Inflammatory macrophage treated with lipopolysaccharide for 1 hour (primary cell): ENCODE data around the gene BBIP1.

ENCODE experiments used
- DNase-seq, 2 donors: peaks; one replicate each; pipeline ENCODE4 v3.0.0-alpha.2; 2020 to 2022

The BBIP1 gene

GRCh38 chr10:110918643-110919348 lies at the start of gene BBIP1:
BBIP1 (minus strand) TSS chr10:110919180; CDS start chr10:110918157, 1,023 bp downstream.
- DNase-seq = peak; percentile 99 to 100

- no peak for DNase-seq
These were observed 48.7 kb upstream of the BBIP1 start for GRCh38 chr10:110967645-110968044.

DNA sequence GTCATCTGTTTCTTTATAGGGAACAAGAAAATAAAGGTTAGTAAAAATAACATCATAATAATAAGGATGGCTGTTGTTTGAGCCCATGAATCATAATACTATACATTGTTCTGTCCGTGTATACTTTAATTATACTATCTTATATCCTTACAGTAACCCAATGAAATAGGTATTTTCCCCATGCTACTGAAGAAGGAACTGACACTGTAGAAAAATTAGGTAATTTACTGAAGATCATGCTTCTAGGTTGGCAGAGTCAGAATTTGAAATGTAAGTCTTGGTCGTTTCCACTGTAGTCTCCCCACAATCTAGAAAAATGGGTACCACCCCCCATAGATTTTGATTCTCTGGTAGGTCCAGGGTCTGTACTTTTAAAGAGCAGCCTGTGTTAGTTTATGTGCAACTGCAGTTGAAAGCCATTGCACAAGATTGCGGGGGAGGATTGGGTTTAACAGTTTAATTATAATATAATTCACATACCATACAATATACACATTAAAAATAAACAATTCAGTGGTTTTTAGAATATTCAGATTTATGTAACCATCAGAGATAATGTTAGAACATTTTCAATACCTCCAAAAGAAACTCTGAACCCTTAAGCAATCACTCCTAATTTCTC lies 48.1 kb upstream of the BBIP1 start:
- peak; percentile 14 to 18 for DNase-seq

- no peak for DNase-seq
These were observed 47.2 kb upstream of the BBIP1 start for GRCh38 chr10:110966146-110966545.

DNA sequence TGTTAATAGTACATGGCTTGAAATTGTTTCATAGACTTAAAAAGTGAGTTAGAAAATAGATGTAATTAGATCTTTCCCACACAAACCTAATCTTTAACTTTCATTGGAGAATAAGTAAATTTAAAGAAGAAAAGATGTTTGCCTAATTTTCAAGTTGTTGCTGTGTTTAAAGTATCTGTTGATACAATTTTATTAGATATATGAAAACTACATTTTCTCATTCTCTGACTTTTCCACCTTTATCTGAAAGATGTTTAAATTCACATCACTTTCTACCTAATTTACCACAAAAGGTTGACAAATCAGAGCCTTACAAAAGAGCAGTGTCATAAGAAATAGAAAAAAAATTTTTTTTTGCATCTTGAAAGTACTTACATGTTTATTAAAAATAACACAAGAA lies 46.2 kb upstream of the BBIP1 start:
- no peak for DNase-seq

DNA sequence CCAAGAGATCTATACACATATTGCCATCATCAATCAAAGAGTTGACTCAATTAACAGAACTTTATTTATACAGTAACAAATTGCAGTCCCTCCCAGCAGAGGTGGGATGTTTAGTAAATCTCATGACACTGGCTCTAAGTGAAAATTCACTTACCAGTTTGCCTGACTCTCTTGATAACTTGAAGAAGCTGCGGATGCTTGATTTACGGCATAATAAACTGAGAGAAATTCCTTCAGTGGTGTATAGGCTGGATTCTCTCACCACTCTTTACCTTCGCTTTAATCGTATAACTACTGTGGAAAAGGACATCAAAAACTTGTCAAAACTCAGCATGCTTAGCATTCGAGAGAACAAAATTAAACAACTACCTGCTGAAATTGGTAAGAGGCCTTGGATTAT lies 45.7 kb upstream of the BBIP1 start:
- no peak for DNase-seq

GRCh38 chr10:110963162-110963561 lies 44.2 kb upstream of the BBIP1 start:
- no peak for DNase-seq

DNA sequence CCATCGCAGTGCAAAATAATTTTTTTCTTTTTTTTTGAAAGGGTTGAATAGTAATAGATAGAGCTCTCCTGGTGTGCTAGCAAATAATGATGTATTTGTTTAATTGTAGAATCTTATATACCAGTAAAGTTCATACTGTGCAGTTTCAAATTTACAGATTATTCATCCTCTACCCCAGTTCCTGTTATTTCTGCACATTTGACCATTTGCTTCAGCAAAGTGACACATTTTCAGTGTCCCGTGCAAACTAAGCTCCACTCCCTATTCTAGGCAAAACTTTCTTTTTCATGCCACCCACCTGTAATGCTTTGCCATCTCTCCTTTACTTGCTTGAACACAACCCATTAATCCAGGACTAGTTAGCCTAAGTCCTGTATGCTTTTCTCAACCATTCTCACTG lies 43.5 kb upstream of the BBIP1 start:
- DNase-seq = no peak

- DNase-seq = no peak
These were observed 41.3 kb upstream of the BBIP1 start for GRCh38 chr10:110960333-110960712.

GRCh38 chr10:110959379-110960332 lies 40.7 kb upstream of the BBIP1 start:
- DNase-seq = no peak

GRCh38 chr10:110957606-110958005 lies 38.6 kb upstream of the BBIP1 start:
- no peak for DNase-seq

DNA sequence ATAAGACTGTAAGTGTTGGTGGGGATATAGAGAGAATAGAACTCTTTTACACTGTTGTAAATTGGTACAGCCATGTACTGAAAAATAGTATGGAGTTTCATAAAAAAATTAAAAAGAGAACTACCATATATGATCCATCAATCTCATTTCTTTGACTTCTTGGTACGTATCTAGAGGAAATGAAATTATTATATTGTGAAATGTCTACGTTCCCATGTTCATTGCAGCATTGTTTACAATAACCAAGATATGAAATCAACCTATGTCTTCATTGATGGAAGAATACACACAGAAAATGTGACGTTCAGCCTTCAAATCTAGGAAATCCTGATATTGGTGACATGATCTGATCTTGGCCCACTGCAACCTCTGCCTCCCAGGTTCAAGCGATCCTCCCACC lies 32.4 kb upstream of the BBIP1 start:
- DNase-seq = peak in 1 of 2 donors; percentile 38

- no peak for DNase-seq
These were observed 28.1 kb upstream of the BBIP1 start for GRCh38 chr10:110947061-110947595.

GRCh38 chr10:110946496-110946895 lies 27.5 kb upstream of the BBIP1 start:
- DNase-seq = no peak

DNA sequence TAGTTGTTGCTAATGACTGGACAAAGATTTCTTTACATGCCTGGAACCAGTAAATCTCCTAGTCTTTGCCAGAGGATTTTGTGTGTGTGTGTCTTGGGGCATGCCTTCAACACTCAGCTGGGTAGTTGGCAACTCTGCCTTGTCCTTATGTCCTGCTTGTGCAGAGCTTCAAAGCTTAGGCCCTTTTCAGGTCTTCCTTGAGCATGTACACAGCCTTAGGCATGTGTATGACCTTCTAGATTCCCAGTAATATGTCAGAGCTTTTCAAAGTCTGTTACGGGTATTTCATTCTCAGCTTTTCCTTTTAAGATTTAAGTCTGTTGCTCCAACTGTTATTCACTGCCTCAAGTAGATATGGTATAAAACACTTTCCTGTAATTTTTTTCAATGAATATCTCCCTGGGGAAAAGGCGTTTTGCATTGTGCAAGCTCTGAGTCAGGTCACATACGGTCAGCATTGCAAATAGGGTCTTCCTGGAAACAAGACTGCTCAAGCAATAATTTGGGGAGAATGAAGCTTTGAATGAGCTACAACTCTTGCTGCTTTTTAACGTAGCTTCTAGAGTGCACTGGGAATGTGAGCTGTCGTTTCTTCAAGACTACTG lies 25.9 kb upstream of the BBIP1 start:
- peak in 1 of 2 donors; percentile 5 for DNase-seq

GRCh38 chr10:110939419-110939818 lies 20.4 kb upstream of the BBIP1 start:
- DNase-seq = no peak

- DNase-seq = no peak
These were observed 17.8 kb upstream of the BBIP1 start for GRCh38 chr10:110936757-110937156.

DNA sequence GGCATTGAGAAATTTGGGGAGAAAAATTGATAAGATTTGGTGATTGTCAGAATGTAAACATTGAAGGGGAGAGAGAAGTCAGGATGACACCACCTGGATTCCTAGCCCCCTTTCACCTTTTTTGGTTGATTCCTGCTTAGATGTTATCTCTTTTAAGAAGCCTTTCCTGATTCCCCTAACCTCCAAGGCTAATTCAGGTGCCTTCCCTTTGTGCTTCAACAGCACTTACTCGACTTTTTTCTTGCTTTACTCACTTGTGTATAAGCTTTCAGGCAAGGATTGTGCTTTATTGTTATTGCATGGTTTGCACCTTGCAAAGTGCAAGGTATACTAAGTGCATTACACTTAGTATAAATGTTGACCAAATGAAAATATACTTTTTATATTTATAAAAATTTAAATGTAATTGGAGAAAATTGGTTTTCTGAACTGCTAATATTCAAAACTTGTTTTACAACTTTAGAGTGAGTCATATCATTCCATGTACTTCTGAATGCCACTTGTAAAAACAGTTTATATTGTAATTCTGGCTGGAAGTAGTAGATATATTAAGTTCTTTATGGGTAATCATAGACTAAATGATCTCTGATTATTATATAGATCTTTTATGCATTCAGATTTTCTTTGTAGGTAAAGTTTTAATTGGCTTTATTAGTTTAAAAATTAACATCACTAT lies 13.7 kb upstream of the BBIP1 start:
- DNase-seq = no peak

DNA sequence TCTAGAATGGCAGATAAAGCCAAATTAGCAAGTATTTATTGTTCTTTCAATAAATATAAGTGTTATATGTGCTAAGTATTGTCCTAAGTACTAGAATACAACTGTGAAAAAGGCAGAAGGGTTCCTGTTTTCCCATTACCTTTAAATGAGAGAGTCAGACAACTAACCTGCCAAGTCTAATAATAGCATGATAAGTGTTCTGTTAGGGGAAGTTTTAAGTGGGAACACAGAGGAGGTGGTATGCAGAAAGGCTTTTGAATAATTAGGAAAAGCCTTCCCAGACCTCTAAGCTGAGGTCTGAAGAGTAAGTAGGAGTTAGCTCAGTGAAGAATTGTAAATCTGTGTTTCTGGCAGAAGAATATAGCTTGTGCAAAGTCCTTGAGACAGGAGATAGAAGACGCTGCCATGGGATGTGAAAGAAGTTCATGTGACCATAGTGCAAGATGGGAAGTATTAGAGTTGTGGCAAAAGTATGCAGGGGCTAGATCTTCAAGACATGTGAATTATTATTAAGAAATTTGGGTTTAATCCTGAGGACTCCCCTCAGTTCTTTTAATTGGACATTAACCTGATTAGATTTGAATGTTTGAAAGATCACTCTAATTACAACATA lies 12.9 kb upstream of the BBIP1 start:
- DNase-seq = peak in 1 of 2 donors; percentile 12

DNA sequence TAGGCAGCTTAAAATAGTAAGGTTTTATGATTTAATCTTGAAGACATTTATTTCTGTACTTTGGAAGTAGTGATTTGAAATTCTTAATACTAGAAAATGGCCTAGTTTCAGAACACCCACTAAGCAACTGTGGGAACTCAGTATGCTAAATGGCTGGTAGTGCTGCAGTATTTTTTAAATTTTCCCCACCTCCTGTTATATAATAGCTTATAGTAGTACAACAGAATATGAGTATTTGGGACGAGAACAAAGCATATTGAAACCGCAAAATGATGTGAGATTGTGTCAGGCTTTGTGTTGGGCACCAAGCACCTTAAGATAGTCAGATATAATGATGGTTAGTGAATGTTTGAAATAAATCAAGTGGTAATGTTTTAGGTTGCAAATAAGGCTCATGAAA lies 8.5 kb upstream of the BBIP1 start:
- no peak for DNase-seq

GRCh38 chr10:110923856-110924493 lies 5.0 kb upstream of the BBIP1 start:
- DNase-seq = no peak
